ENCODE data around the gene CRELD2.

DNA sequence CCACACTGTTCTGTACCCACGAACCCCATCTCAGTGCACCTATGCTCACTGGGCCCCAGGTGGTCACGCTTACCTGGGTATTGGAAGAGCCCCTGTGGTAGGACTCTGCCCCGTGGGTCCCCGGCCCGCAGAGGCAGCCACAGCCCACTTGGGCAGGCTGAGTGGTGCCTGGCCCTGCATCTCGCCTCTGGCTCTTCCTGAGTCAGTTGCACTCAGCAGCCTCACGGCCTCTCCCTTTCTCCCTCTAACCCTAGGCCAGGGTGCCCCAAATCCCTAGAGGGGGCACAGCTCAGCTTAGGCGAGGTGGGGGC lies 9.7 kb downstream of the CRELD2 start:
- TF ChIP-seq POLR2AphosphoS5 (IDR thresholded peaks at IDR 0.05; ENCODE audit: borderline replicate concordance, low read depth, low read length): no peak
- no peak for TF ChIP-seq EZH2 (IDR thresholded peaks at IDR 0.05)

All from SK-N-MC (cell line).